Measurements from ENCODE around the gene NXPE2.
A peak's percentile ranks its signal among the peaks of the same experiment; 100 is the strongest.
"Not testable (repeated sequence)": the region's sequence is repeated elsewhere in the genome, so short reads cannot be mapped to it uniquely, and the experiment has no call there.

NXPE2 gene
- total RNA-seq, result 0 to 0.05 (median 0) reads per million in 3 experiments

GRCh38 chr11:114678125-114679036 is at the start of gene NXPE2:
NXPE2 (plus strand) TSS chr11:114678527; CDS start chr11:114678576, 49 bp downstream.
- DNase-seq, result no peak

GRCh38 chr11:114631445-114631965 is 46.8 kb upstream of the NXPE2 start:
- DNase-seq, result peak; percentile 3

- not testable (repeated sequence) for DNase-seq
Observed at GRCh38 chr11:114639440-114639839, 38.9 kb upstream of the NXPE2 start.

- no peak for DNase-seq
Observed at GRCh38 chr11:114650661-114651060, 27.7 kb upstream of the NXPE2 start.

GRCh38 chr11:114651145-114651718 is 27.1 kb upstream of the NXPE2 start:
- no peak for DNase-seq

GRCh38 chr11:114653148-114653547 is 25.2 kb upstream of the NXPE2 start:
- DNase-seq, result no peak

- no peak for DNase-seq
Observed at GRCh38 chr11:114664641-114665040, 13.7 kb upstream of the NXPE2 start.

- DNase-seq, result no peak
Observed at GRCh38 chr11:114666760-114667159, 11.6 kb upstream of the NXPE2 start.

GRCh38 chr11:114668109-114668508 is 10.2 kb upstream of the NXPE2 start:
- DNase-seq, result no peak

- DNase-seq, result no peak
Observed at GRCh38 chr11:114673661-114674060, 4.7 kb upstream of the NXPE2 start.

- no peak for DNase-seq
Observed at GRCh38 chr11:114679505-114679904, 1.2 kb downstream of the NXPE2 start.

GRCh38 chr11:114683007-114683406 is 4.7 kb downstream of the NXPE2 start:
- DNase-seq, result no peak

GRCh38 chr11:114684636-114685035 is 6.3 kb downstream of the NXPE2 start:
- DNase-seq, result no peak

- DNase-seq, result no peak
Observed at GRCh38 chr11:114685097-114685496, 6.8 kb downstream of the NXPE2 start.

- no peak for DNase-seq
Observed at GRCh38 chr11:114705280-114706024, 27.1 kb downstream of the NXPE2 start.

- DNase-seq, result no peak
Observed at GRCh38 chr11:114709960-114710359, 31.6 kb downstream of the NXPE2 start.

GRCh38 chr11:114713756-114714155 is 35.4 kb downstream of the NXPE2 start:
- no peak for DNase-seq

- DNase-seq, result no peak
Observed at GRCh38 chr11:114719562-114719961, 41.2 kb downstream of the NXPE2 start.

- no peak for DNase-seq
Observed at GRCh38 chr11:114724916-114725524, 46.7 kb downstream of the NXPE2 start.

GRCh38 chr11:114725623-114726022 is 47.3 kb downstream of the NXPE2 start:
- no peak for DNase-seq

GRCh38 chr11:114736806-114737205 is 58.5 kb downstream of the NXPE2 start:
- DNase-seq, result no peak

GRCh38 chr11:114738954-114739353 is 60.6 kb downstream of the NXPE2 start:
- DNase-seq, result no peak

Measured in central memory CD4-positive, alpha-beta T cell (primary cell).